ENCODE measurements around the gene EYA2.

DNA sequence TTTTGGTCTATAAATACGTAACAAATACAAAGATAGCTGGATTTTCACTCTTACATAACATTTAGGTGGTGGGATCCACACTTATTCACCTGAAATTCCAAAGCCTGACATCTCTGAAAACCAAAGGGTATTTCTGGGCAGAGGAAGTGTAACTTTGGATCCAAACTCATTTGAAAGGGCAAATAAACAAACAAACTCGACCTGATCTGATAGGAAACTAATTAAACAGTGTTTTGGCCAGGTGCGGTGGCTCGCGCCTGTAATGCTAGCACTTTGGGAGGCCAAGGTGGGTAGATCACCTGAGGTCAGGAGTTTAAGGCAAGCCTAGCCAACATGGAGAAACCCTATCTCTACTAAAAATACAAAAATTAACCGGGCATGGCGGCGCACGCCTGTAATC, 332.9 kb downstream of the EYA2 start:
- TF ChIP-seq, protein P1, sequence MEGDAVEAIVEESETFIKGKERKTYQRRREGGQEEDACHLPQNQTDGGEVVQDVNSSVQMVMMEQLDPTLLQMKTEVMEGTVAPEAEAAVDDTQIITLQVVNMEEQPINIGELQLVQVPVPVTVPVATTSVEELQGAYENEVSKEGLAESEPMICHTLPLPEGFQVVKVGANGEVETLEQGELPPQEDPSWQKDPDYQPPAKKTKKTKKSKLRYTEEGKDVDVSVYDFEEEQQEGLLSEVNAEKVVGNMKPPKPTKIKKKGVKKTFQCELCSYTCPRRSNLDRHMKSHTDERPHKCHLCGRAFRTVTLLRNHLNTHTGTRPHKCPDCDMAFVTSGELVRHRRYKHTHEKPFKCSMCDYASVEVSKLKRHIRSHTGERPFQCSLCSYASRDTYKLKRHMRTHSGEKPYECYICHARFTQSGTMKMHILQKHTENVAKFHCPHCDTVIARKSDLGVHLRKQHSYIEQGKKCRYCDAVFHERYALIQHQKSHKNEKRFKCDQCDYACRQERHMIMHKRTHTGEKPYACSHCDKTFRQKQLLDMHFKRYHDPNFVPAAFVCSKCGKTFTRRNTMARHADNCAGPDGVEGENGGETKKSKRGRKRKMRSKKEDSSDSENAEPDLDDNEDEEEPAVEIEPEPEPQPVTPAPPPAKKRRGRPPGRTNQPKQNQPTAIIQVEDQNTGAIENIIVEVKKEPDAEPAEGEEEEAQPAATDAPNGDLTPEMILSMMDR (IDR thresholded peaks at IDR 0.05): no peak
- TF ChIP-seq POLR2AphosphoS5 (IDR thresholded peaks at IDR 0.05; ENCODE audit: insufficient read depth in 1 of 2, low read depth in 1 of 2) (no peak), POLR2A (IDR thresholded peaks at IDR 0.05) (no peak)
